B cell (primary cell): ENCODE measurements around the gene TWF2. TPM values are rescaled to one million over a fixed set of nuclear protein-coding genes. Genes with fewer than 3 reads are reported as not detected.

ENCODE experiments used
- ATAC-seq: fragments of 200-7000 bp; cut with Tn5 transposase; one replicate; pipeline ENCODE4 v1.10.0; 2021; ENCODE audit warnings: low read depth, mild to moderate bottlenecking, moderate number of reproducible peaks, moderate library complexity
- CTCF ChIA-PET: fragments of 350-600 bp; sonication (Branson Sonifier 250); formaldehyde crosslinking; loops from one replicate; lab custom pipeline; 2021; ENCODE audit warnings: antibody characterized with exemption, inconsistent platforms; lab: Charles Lee
- POLR2A ChIA-PET: fragments of 350-600 bp; sonication (Branson Sonifier 250); formaldehyde crosslinking; loops from one replicate; lab custom pipeline; 2021; ENCODE audit warnings: antibody characterized with exemption; lab: Charles Lee
- DNase-seq: peaks from one replicate; pipeline ENCODE4 v3.0.0; 2013
- H2AFZ ChIP-seq: 2 replicates; pipeline ENCODE4 v1.6.1; 2012; ENCODE audit warnings: mild to moderate bottlenecking, low read depth, low read length; ENCODE audit not compliant: insufficient read depth, poor library complexity, severe bottlenecking
- H3K27ac ChIP-seq, 2 donors: 1 replicate in 1 of 2; 2 replicates in 1 of 2; pipeline ENCODE4 v1.5.1; 2012 to 2013; ENCODE audit warnings: low read length in 2 of 2, mild to moderate bottlenecking in 2 of 2, moderate library complexity in 1 of 2
- H3K27me3 ChIP-seq, 4 experiments: fragments of 200-600 bp in 1 of 4; sonication (generic) in 1 of 4; replicated peaks in 1 of 4; 1 replicate in 2 of 4; 2 replicates in 2 of 4; pipeline versions ENCODE4 v1.6.1 to v1.7.0; 2013 to 2016; ENCODE audit warnings: low read length in 3 of 4, mild to moderate bottlenecking in 2 of 4, mixed read lengths in 1 of 4, moderate library complexity in 1 of 4; ENCODE audit not compliant: insufficient read depth in 4 of 4, control insufficient read depth in 3 of 4; ENCODE audit errors: control extremely low read depth in 1 of 4
- H3K36me3 ChIP-seq, 2 experiments: replicated peaks in 1 of 2; 1 replicate in 1 of 2; 2 replicates in 1 of 2; pipeline versions ENCODE4 v1.6.1 to v1.7.1; 2013; ENCODE audit warnings: low read length in 1 of 2; ENCODE audit not compliant: insufficient read depth in 2 of 2, control insufficient read depth in 1 of 2; ENCODE audit errors: control extremely low read depth in 1 of 2, extremely low read depth in 1 of 2
- H3K4me1 ChIP-seq, 2 donors: fragments of 200-600 bp in 1 of 2; sonication (generic) in 1 of 2; 1 replicate in 1 of 2; 2 replicates in 1 of 2; pipeline versions ENCODE4 v1.5.1 to v1.6.1; 2013 to 2017; ENCODE audit warnings: low read length in 2 of 2; ENCODE audit not compliant: control insufficient read depth in 2 of 2, insufficient read depth in 2 of 2
- H3K4me2 ChIP-seq: replicated peaks from 2 replicates; pipeline ENCODE3; 2012; ENCODE audit warnings: mild to moderate bottlenecking, low read depth, low read length; ENCODE audit not compliant: poor library complexity, severe bottlenecking
- H3K4me3 ChIP-seq, 5 experiments: fragments of 200-600 bp in 1 of 5; sonication (generic) in 1 of 5; 1 replicate in 3 of 5; 2 replicates in 2 of 5; pipeline versions ENCODE4 v1.5.1 to v1.7.0; 2011 to 2016; ENCODE audit warnings: low read length in 4 of 5, mild to moderate bottlenecking in 4 of 5, low read depth in 2 of 5, control low read depth in 1 of 5, moderate library complexity in 1 of 5; ENCODE audit not compliant: insufficient read depth in 1 of 5; ENCODE audit errors: control extremely low read depth in 1 of 5, extremely low read depth in 1 of 5
- H3K79me2 ChIP-seq: fragments of 200-600 bp; sonication (generic); one replicate; pipeline ENCODE4 v1.6.0; 2016; ENCODE audit warnings: low read length; ENCODE audit not compliant: control insufficient read depth, insufficient read depth
- H3K9ac ChIP-seq: fragments of 200-600 bp; sonication (generic); 2 replicates; pipeline ENCODE4 v1.6.1; 2017; ENCODE audit warnings: mild to moderate bottlenecking, low read length, moderate library complexity
- H3K9me3 ChIP-seq, 3 donors: one replicate each; pipeline versions ENCODE4 v1.6.1 to v1.7.1; 2013; ENCODE audit warnings: low read length in 2 of 3; ENCODE audit not compliant: control insufficient read depth in 2 of 3, insufficient read depth in 1 of 3; ENCODE audit errors: control extremely low read depth in 1 of 3
- H4K20me1 ChIP-seq: 2 replicates; pipeline ENCODE4 v1.6.0; 2012; ENCODE audit warnings: mild to moderate bottlenecking, low read length; ENCODE audit not compliant: insufficient read depth, control insufficient read depth, poor library complexity, severe bottlenecking
- H3K27ac Mint-ChIP-seq: one replicate; pipeline ENCODE4 v1.8.0; 2021; ENCODE audit warnings: mixed read lengths
- H3K27me3 Mint-ChIP-seq: one replicate; pipeline ENCODE4 v1.8.0; 2021; ENCODE audit warnings: mixed read lengths
- H3K4me1 Mint-ChIP-seq: one replicate; pipeline ENCODE4 v1.8.0; 2021; ENCODE audit warnings: mixed read lengths
- H3K4me3 Mint-ChIP-seq: one replicate; pipeline ENCODE4 v1.8.0; 2021; ENCODE audit warnings: mixed read lengths
- H3K9me3 Mint-ChIP-seq: one replicate; pipeline ENCODE4 v1.8.0; 2022; ENCODE audit warnings: mixed read lengths; ENCODE audit not compliant: insufficient read depth
- EZH2 ChIP-seq: IDR thresholded peaks from 2 replicates; pipeline ENCODE4 v1.6.1; 2012; ENCODE audit warnings: borderline replicate concordance, low read depth, mild to moderate bottlenecking, moderate library complexity, low read length; ENCODE audit not compliant: insufficient read depth, poor library complexity, severe bottlenecking
- WGBS: methylation state at CpG from one replicate; pipeline ENCODE4 v1.1.5; 2013; ENCODE audit warnings: missing lambda C conversion rate; ENCODE audit not compliant: insufficient coverage; 5-methylcytosine and 5-hydroxymethylcytosine counted together
- intact Hi-C: fragments of 100-400 bp; cut with micrococcal nuclease; formaldehyde crosslinking; loops from one replicate; pipeline ENCODE4 v1.10.0; 2022
- polyA plus RNA-seq: library from polyadenylated mRNA; depleted of rRNA; stranded (reverse); fragments of >200 nt; gene quantifications from 2 replicates; pipeline ENCODE4 v1.2.3, GENCODE V29; 2012
- total RNA-seq, 2 donors: library from RNA; stranded (reverse); fragments of 120-200 nt in 1 of 2; gene quantifications; 1 replicate in 1 of 2; 2 replicates in 1 of 2; pipeline versions ENCODE4 v1.2.3 to v1.2.4, GENCODE V29; 2013 to 2022
- TF ChIP-seq, protein P1 (sequence below): fragments of 200-600 bp; IDR thresholded peaks from one replicate; pipeline ENCODE4 v1.8.0; 2022; ENCODE audit warnings: antibody characterized with exemption, mild to moderate bottlenecking

Gene TWF2
- total and polyA plus RNA-seq, 2 donors (not counting 1 experiment from before 2014, with no cell fraction given) = 60.3 to 88.2 TPM

DNA sequence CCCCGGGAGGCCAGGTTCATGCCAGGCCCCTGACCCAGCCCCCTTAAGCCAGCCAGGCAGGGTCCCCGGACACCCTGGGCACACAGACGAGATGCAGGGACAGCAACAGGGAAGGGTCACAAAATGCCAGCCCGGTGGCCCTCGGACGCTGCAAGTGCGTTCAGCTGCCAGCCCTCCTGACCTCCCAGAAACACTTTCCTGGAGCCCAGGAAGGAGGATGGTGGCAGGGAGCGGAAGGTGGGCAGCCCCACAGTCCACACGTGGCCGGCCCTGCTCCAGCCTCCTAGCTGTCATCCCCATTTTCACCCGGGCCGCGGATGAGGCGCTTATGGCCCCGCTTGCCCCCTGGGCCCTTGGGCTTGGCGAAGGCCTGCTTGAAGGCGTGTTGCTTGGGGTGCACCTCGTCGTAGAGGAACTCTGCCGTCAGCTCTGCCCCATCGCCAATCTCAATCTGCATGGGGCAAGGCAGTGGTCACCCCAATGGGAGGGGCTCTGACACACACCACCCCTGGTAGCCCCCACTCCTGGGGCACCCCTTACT is 10.1 kb downstream of the TWF2 start:
- H3K79me2 ChIP-seq = peaks cover 55% of the 10 kb centered on the region
- H3K4me3 ChIP-seq = no peak overlapping the region
- H3K27ac ChIP-seq = no peak overlapping the region
- no peak overlapping the region for H2AFZ ChIP-seq
- Mint-ChIP-seq H3K27ac (peak overlapping the region; percentile 15), H3K4me3 (no peak overlapping the region), H3K27me3 (no peaks in the 10 kb centered on the region), H3K4me1 (peaks cover 58% of the 10 kb centered on the region), H3K9me3 (no peaks in the 10 kb centered on the region)
- POLR2A ChIA-PET = interaction anchor here (1.1 kb wide), 1 partner anchor 59 kb away, joined by 3 read pairs; the partner anchor contains the start of gene GLYCTK
- no peak overlapping the region for H3K4me2 ChIP-seq
- ATAC-seq = no peak
- no peaks in the 10 kb centered on the region for H3K27me3 ChIP-seq
- H3K9me3 ChIP-seq = no peaks in the 10 kb centered on the region
- TF ChIP-seq EZH2 = no peak
- TF ChIP-seq, protein P1, sequence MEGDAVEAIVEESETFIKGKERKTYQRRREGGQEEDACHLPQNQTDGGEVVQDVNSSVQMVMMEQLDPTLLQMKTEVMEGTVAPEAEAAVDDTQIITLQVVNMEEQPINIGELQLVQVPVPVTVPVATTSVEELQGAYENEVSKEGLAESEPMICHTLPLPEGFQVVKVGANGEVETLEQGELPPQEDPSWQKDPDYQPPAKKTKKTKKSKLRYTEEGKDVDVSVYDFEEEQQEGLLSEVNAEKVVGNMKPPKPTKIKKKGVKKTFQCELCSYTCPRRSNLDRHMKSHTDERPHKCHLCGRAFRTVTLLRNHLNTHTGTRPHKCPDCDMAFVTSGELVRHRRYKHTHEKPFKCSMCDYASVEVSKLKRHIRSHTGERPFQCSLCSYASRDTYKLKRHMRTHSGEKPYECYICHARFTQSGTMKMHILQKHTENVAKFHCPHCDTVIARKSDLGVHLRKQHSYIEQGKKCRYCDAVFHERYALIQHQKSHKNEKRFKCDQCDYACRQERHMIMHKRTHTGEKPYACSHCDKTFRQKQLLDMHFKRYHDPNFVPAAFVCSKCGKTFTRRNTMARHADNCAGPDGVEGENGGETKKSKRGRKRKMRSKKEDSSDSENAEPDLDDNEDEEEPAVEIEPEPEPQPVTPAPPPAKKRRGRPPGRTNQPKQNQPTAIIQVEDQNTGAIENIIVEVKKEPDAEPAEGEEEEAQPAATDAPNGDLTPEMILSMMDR = no peak
- DNase-seq = no peak
- H3K4me1 ChIP-seq = peaks cover 36 to 59% of the 10 kb centered on the region in 2 donors
- WGBS = 97% methylated on average over 21 of the region's 21 CpGs
- peaks cover 36% of the 10 kb centered on the region for H4K20me1 ChIP-seq
- CTCF ChIA-PET = interaction anchor here (1.4 to 18.5 kb wide), 5 partner anchors 7 to 110 kb away, joined by 7 to 237 read pairs (median 8); partner anchors contain the start of genes TLR9 and WDR82
- peaks cover 3 to 57% of the 10 kb centered on the region in 2 experiments for H3K36me3 ChIP-seq
- H3K9ac ChIP-seq = no peak overlapping the region
- intact Hi-C loops = loop anchor here (5.0 to 10.0 kb wide), 2 partner anchors 174 to 228 kb away; partner anchors contain the start of genes DUSP7 and NISCH

DNA sequence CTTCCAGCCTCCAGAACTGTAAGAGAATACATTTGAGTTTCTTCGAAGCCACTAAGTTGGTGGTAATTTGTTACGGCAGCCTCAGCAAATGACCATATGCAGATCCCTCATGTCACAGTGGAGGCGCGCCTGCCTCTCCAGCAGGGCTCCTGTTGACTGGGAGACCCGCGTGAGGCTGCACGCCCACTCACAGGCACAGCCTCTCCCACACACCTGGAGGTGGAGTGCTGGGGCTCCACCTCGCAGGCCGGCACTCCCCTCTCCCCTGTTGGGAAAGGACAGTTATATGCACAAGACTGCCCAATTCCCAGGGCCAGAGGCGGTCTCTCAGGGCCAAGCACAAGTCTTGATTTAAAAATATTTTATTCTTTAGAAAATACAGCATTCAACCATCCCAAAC is 10.7 kb downstream of the TWF2 start:
- peaks cover 55% of the 10 kb centered on the region for H3K79me2 ChIP-seq
- whole genome bisulfite sequencing = 100% methylated on average over 2 of the region's 10 CpGs
- TF ChIP-seq, protein P1 = no peak
- TF ChIP-seq EZH2 = no peak
- no peak overlapping the region for H3K4me3 ChIP-seq
- H3K36me3 ChIP-seq = peaks cover 3 to 60% of the 10 kb centered on the region in 2 experiments
- ATAC-seq (no peak), DNase-seq (no peak)
- H3K9me3 Mint-ChIP-seq = no peaks in the 10 kb centered on the region
- peaks cover 41 to 64% of the 10 kb centered on the region in 2 donors for H3K4me1 ChIP-seq
- H2AFZ ChIP-seq = no peak overlapping the region
- ChIA-PET POLR2A (interaction anchor here (1.1 kb wide), 1 partner anchor 60 kb away, joined by 3 read pairs; the partner anchor contains the start of gene GLYCTK), CTCF (interaction anchor here (1.4 to 18.5 kb wide), 3 partner anchors 6 to 111 kb away, joined by 7 to 237 read pairs (median 135); partner anchors contain the start of gene TLR9)
- H3K27me3 ChIP-seq = no peaks in the 10 kb centered on the region
- intact Hi-C loops = loop anchor here (5.0 to 10.0 kb wide), 2 partner anchors 173 to 229 kb away; partner anchors contain the start of genes DUSP7 and NISCH
- H3K4me1 Mint-ChIP-seq = peaks cover 61% of the 10 kb centered on the region
- H4K20me1 ChIP-seq = peaks cover 34% of the 10 kb centered on the region
- no peaks in the 10 kb centered on the region for H3K9me3 ChIP-seq
- H3K27me3 Mint-ChIP-seq = no peaks in the 10 kb centered on the region
- no peak overlapping the region for H3K9ac ChIP-seq
- no peak overlapping the region for H3K4me2 ChIP-seq
- peak overlapping the region; percentile 99 for H3K27ac Mint-ChIP-seq
- no peak overlapping the region for H3K27ac ChIP-seq
- no peak overlapping the region for H3K4me3 Mint-ChIP-seq
